Measurements from ENCODE around the gene MKRN2.

The MKRN2 gene, protein sequence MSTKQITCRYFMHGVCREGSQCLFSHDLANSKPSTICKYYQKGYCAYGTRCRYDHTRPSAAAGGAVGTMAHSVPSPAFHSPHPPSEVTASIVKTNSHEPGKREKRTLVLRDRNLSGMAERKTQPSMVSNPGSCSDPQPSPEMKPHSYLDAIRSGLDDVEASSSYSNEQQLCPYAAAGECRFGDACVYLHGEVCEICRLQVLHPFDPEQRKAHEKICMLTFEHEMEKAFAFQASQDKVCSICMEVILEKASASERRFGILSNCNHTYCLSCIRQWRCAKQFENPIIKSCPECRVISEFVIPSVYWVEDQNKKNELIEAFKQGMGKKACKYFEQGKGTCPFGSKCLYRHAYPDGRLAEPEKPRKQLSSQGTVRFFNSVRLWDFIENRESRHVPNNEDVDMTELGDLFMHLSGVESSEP

DNA sequence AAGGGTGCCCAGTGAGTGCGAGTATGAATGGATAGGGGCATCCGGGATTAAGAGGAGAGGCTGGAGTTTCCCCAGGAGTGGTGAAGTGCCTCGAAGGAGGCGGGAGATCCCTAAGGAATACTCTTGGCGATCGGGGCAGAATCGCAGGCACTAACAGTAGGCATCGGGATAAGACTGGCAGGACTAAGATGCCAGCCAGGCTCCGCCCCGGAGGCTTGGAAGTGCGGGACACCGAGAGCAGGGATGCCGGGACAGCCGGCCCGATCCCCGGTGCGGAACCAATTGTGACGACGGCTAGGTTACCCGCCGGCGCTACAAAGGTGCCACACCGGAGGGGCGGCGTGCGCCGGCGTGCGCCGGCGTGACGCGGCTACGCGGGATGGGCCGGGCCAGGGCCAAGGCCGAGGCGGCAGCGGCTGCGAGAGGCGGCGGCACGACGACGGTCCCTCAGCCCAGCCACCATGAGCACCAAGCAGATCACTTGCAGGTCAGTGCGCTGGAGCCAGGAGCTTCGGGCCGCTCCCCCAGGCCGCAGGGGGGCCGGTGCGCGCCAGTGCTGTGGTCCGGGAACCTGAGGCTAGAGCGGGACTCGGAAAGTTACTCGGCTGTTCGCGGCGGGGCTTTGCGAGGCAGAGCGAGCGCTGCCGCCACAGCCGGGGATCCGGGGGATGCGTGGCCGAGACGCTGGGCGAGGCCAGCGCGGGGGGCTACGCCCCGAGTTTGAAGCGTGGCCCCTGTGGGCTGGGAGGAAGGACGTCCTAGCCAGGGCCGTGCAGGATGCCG lies at the start of gene MKRN2:
Gene MKRN2 (plus strand): TSS at position 398 of the 783 bp plus-strand sequence. CDS start 64 bp downstream, at position 462.
- Mint-ChIP-seq H3K9me3 (no peaks in the 10 kb centered on the region), H3K27ac (peak within 1 kb of the TSS; percentile 91), H3K27me3 (peaks cover 15% of the 10 kb centered on the region), H3K36me3 (no peaks in the 10 kb centered on the region), H3K4me1 (peaks cover 55% of the 10 kb centered on the region), H3K4me3 (peak within 1 kb of the TSS; percentile 91)

- H3K9me3 Mint-ChIP-seq: no peaks in the 10 kb centered on the region
- no peak overlapping the region for H3K27ac Mint-ChIP-seq
- no peak overlapping the region for H3K4me3 Mint-ChIP-seq
- H3K36me3 Mint-ChIP-seq: peaks cover 21% of the 10 kb centered on the region
- no peaks in the 10 kb centered on the region for H3K27me3 Mint-ChIP-seq
- H3K4me1 Mint-ChIP-seq: no peaks in the 10 kb centered on the region
Measured at GRCh38 chr3:12507591-12508281, 49.2 kb upstream of the MKRN2 start.

DNA sequence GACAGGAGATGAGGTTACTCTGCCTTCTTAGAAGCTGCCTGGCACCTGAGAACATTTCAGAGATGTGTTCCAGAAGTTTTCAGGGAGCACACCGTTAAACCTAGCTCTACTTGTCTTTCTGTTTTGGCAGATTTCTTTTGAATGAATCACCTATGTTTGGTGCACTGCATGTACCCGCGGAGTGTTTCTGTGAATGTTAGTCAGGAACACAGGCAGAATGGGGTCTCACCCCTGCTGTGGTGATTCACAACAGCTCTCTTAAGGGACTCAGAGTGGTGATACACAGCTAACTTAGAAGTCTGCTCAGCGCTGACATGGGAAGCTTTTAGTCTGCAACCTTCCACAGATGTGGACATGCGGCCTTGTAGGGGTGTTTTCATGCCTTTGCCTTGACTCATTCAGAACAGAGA lies 48.6 kb upstream of the MKRN2 start:
- Mint-ChIP-seq H3K36me3 (peaks cover 18% of the 10 kb centered on the region), H3K4me1 (no peaks in the 10 kb centered on the region), H3K9me3 (no peaks in the 10 kb centered on the region), H3K4me3 (no peak overlapping the region), H3K27ac (no peak overlapping the region), H3K27me3 (no peaks in the 10 kb centered on the region)

DNA sequence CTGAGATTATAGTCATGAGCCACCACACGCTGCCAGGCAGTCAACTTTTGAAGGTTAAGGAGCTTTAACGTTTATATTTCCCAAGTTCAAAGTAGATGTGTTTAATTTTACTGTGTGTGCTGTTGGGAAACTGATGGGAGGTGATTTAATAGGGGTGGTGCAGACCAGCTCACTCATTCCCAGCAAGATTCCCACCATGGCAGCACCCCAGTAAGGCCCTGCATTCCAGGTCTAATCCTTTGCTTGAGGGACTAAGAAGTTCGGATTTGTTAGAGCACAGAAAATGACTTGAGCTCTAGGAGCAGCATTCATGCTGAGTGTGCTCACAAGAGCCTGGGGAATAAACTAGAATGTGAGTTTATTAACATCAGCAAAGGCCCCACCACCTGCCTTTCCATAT lies 47.4 kb upstream of the MKRN2 start:
- H3K9me3 Mint-ChIP-seq: no peaks in the 10 kb centered on the region
- no peak overlapping the region for H3K4me3 Mint-ChIP-seq

DNA sequence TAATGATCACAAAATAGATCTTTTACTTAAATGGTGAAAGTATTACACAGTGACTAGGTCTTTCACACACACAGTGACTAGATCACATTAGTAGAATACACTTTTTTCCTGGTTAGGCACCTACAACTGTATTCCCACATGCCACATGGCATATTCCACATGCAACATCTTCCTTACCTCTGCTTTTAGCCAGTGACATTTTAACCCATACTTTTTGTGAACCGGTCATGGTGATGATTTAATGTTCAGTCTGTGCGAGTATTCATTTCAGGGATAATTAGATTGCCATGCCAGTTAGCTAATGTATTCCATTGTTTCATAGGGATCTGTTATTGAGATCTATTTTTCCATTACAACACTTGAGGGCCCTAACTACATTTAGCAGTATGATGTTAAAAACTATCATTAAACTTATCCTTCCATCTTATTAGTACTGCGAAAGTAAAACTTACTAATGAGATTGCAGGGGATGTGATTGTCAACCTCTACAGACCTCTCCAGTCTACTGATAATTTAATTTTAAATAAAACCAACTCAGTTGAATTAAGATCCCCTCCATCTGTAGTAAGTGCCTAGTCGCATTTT lies 44.3 kb upstream of the MKRN2 start:
- Mint-ChIP-seq H3K9me3 (no peaks in the 10 kb centered on the region), H3K27ac (no peak overlapping the region), H3K4me3 (no peak overlapping the region), H3K36me3 (peaks cover 5% of the 10 kb centered on the region), H3K4me1 (no peaks in the 10 kb centered on the region), H3K27me3 (no peaks in the 10 kb centered on the region)

More for the DNA sequence above, 47.4 kb upstream of the MKRN2 start:
- no peaks in the 10 kb centered on the region for H3K27me3 Mint-ChIP-seq
- H3K36me3 Mint-ChIP-seq: peaks cover 8% of the 10 kb centered on the region
- H3K27ac Mint-ChIP-seq: no peak overlapping the region
- no peaks in the 10 kb centered on the region for H3K4me1 Mint-ChIP-seq

DNA sequence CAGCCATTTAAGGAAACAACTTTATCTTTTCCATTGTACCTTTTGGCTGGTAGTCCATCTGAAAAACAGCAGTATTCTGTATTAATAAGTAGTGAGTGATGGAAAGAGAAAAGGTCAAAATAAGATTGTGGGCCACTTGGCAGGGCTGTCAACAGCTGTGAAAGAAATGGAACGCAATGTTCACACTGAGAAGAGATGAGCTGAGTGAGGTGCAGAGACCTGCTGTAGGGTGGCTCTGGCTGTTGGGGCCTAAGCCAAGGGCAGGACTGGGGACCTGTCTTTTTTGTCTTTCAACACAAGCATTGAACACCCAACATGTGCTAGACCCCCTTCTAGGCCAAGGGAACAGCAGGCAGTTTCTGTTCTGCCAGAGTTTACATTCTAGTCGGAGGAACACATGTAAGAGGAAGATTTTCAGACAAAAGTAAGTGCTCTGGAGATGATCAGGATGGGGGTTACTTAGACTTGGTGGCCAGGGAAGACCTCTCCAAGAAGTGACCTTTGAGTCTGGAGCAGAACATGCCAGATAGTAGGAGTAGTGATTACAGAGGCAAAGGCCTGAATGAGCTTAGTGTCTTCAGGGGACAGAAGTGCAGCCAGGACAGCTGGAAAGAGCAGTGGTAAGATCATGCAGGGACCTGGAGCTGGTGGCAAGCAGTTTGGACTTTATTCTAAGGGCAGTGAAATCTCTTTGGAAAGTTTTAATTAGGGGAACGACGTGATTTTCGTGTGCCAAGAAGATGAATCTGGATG lies 43.0 kb upstream of the MKRN2 start:
- Mint-ChIP-seq H3K27ac (no peak overlapping the region), H3K36me3 (peaks cover 5% of the 10 kb centered on the region), H3K4me1 (no peaks in the 10 kb centered on the region), H3K27me3 (no peaks in the 10 kb centered on the region), H3K9me3 (no peaks in the 10 kb centered on the region), H3K4me3 (no peak overlapping the region)

GRCh38 chr3:12515631-12516030 lies 41.3 kb upstream of the MKRN2 start:
- peaks cover 7% of the 10 kb centered on the region for H3K36me3 Mint-ChIP-seq
- no peak overlapping the region for H3K27ac Mint-ChIP-seq
- H3K27me3 Mint-ChIP-seq: no peaks in the 10 kb centered on the region
- no peaks in the 10 kb centered on the region for H3K9me3 Mint-ChIP-seq
- H3K4me3 Mint-ChIP-seq: no peak overlapping the region
- H3K4me1 Mint-ChIP-seq: no peaks in the 10 kb centered on the region

DNA sequence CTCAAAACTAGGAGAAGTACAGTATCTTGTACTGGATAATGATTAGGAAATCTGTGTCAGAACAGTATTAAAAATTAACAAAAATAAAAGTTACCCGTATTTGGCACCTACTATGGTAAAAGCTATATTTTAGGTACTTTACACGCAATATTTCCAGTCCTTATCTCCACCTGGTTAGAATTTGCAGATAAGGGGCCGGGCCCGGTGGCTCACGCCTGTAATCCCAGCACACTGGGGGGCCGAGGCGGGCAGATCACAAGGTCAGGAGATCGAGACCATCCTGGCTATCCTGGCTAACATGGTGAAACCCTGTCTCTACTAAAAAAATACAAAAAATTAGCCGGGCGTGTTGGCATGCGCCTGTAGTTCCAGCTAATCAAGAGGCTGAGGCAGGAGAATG lies 40.0 kb upstream of the MKRN2 start:
- peaks cover 11% of the 10 kb centered on the region for H3K36me3 Mint-ChIP-seq
- no peak overlapping the region for H3K27ac Mint-ChIP-seq
- no peaks in the 10 kb centered on the region for H3K9me3 Mint-ChIP-seq
- no peaks in the 10 kb centered on the region for H3K27me3 Mint-ChIP-seq
- no peaks in the 10 kb centered on the region for H3K4me1 Mint-ChIP-seq
- no peak overlapping the region for H3K4me3 Mint-ChIP-seq

- Mint-ChIP-seq H3K27me3 (no peaks in the 10 kb centered on the region), H3K9me3 (no peaks in the 10 kb centered on the region), H3K27ac (no peak overlapping the region), H3K36me3 (peaks cover 13% of the 10 kb centered on the region), H3K4me3 (no peak overlapping the region), H3K4me1 (no peaks in the 10 kb centered on the region)
Measured at GRCh38 chr3:12518261-12519028, 38.4 kb upstream of the MKRN2 start.

DNA sequence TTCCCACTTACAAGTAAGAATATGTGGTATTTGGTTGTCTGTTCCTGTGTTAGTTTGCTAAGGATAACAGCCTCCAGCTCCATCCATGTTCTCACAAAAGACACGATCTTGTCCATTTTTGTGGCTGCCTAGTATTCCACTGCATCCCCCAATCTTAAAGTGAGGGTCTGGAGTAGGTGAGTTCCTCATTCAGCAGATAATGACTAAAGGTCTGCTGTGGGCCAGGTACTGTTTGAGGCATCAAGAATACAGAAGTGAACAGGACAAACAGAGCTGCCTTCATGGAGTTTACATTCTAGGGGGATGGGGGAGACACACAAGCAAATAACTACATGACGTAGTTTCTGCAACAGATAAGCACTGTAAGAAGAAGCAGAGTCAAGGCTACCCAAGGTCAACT lies 35.9 kb upstream of the MKRN2 start:
- no peaks in the 10 kb centered on the region for H3K4me1 Mint-ChIP-seq
- no peak overlapping the region for H3K4me3 Mint-ChIP-seq
- peaks cover 17% of the 10 kb centered on the region for H3K36me3 Mint-ChIP-seq
- no peak overlapping the region for H3K27ac Mint-ChIP-seq
- no peaks in the 10 kb centered on the region for H3K9me3 Mint-ChIP-seq
- no peaks in the 10 kb centered on the region for H3K27me3 Mint-ChIP-seq

GRCh38 chr3:12522721-12523120 lies 34.2 kb upstream of the MKRN2 start:
- Mint-ChIP-seq H3K4me3 (no peak overlapping the region), H3K27ac (no peak overlapping the region), H3K27me3 (no peaks in the 10 kb centered on the region), H3K36me3 (peaks cover 20% of the 10 kb centered on the region), H3K4me1 (no peaks in the 10 kb centered on the region), H3K9me3 (no peaks in the 10 kb centered on the region)

DNA sequence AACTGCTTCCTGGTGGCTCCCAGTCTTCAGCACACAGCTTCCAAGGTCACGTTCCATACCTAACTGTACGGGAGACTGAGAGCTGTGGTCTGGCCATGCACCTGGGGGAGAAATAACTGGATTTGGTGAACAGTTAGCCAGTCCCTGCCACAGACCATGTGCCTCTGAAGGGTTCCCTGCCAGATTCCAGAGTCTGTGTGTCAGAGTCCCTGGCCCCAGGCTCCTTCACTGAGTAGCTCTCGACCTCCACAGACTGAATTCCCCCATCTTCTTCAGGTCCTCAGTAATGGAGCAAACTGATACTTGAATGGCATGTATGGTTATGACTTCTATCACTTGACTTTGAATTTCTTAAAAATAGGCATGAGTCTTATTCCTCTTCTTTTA lies 29.1 kb upstream of the MKRN2 start:
- Mint-ChIP-seq H3K27ac (no peak overlapping the region), H3K27me3 (no peaks in the 10 kb centered on the region), H3K9me3 (no peaks in the 10 kb centered on the region), H3K36me3 (peaks cover 22% of the 10 kb centered on the region), H3K4me3 (no peak overlapping the region), H3K4me1 (no peaks in the 10 kb centered on the region)

GRCh38 chr3:12532182-12532581 lies 24.7 kb upstream of the MKRN2 start:
- Mint-ChIP-seq H3K4me1 (no peaks in the 10 kb centered on the region), H3K36me3 (peaks cover 17% of the 10 kb centered on the region), H3K27ac (no peak overlapping the region), H3K4me3 (no peak overlapping the region), H3K9me3 (no peaks in the 10 kb centered on the region), H3K27me3 (no peaks in the 10 kb centered on the region)

- Mint-ChIP-seq H3K4me3 (no peak overlapping the region), H3K27ac (no peak overlapping the region), H3K27me3 (no peaks in the 10 kb centered on the region), H3K9me3 (no peaks in the 10 kb centered on the region), H3K36me3 (peaks cover 9% of the 10 kb centered on the region), H3K4me1 (no peaks in the 10 kb centered on the region)
Measured at GRCh38 chr3:12536423-12536822, 20.5 kb upstream of the MKRN2 start.
